Measurements from ENCODE around the gene GJD3. TPM values are rescaled to one million over a fixed set of nuclear protein-coding genes. Genes with fewer than 3 reads are reported as not detected.

The GJD3 gene
- total RNA-seq, 1 donor from 2014 or later, result 0.30 TPM

- no peak for DNase-seq (ENCODE audit: low read depth)
Measured at GRCh38 chr17:40352237-40352778, 12.2 kb downstream of the GJD3 start.

- DNase-seq (ENCODE audit: low read depth), result no peak
Measured at GRCh38 chr17:40351359-40352236, 12.9 kb downstream of the GJD3 start.

GRCh38 chr17:40350689-40351358 is 13.7 kb downstream of the GJD3 start:
- DNase-seq (ENCODE audit: low read depth), result no peak

GRCh38 chr17:40349895-40350688 is 14.4 kb downstream of the GJD3 start:
- DNase-seq (ENCODE audit: low read depth), result no peak

- no peak for DNase-seq (ENCODE audit: low read depth)
Measured at GRCh38 chr17:40349477-40349894, 15.1 kb downstream of the GJD3 start.

- no peak for DNase-seq (ENCODE audit: low read depth)
Measured at GRCh38 chr17:40348562-40349476, 15.7 kb downstream of the GJD3 start.

- DNase-seq (ENCODE audit: low read depth), result no peak
Measured at GRCh38 chr17:40348136-40348504, 16.4 kb downstream of the GJD3 start.

- no peak for DNase-seq (ENCODE audit: low read depth)
Measured at GRCh38 chr17:40347319-40348135, 17.0 kb downstream of the GJD3 start.

GRCh38 chr17:40346765-40347158 is 17.8 kb downstream of the GJD3 start:
- no peak for DNase-seq (ENCODE audit: low read depth)

GRCh38 chr17:40345994-40346764 is 18.4 kb downstream of the GJD3 start:
- DNase-seq (ENCODE audit: low read depth), result no peak

- DNase-seq (ENCODE audit: low read depth), result peak; percentile 45
Measured at GRCh38 chr17:40345161-40345993, 19.2 kb downstream of the GJD3 start.

GRCh38 chr17:40344421-40345160 is 19.9 kb downstream of the GJD3 start:
- no peak for DNase-seq (ENCODE audit: low read depth)

GRCh38 chr17:40343219-40344119 is 21.1 kb downstream of the GJD3 start:
- DNase-seq (ENCODE audit: low read depth), result no peak

GRCh38 chr17:40342504-40343218 is 21.9 kb downstream of the GJD3 start:
- no peak for DNase-seq (ENCODE audit: low read depth)

- no peak for DNase-seq (ENCODE audit: low read depth)
Measured at GRCh38 chr17:40341808-40342503, 22.6 kb downstream of the GJD3 start.

Data from renal cortical epithelial cell (primary cell).